NCI-H146 treated with DMSO at 0.1 percent for 48 hours (cell line): ENCODE measurements around the gene EPHB1.

Source experiments
- DNase-seq: peaks from one replicate; lab custom pipeline; 2025; ENCODE audit not compliant: unreplicated experiment; lab: John Stamatoyannopoulos, UW

EPHB1 gene

GRCh38 chr3:134794950-134795745, at the start of gene EPHB1:
Gene EPHB1, plus strand, starts transcription at chr3:134795260.
- peak; percentile 99 for DNase-seq

GRCh38 chr3:134748698-134749097, 46.4 kb upstream of the EPHB1 start:
- no peak for DNase-seq

- DNase-seq, result no peak
Measured at GRCh38 chr3:134749174-134749573, 45.9 kb upstream of the EPHB1 start.

- no peak for DNase-seq
Measured at GRCh38 chr3:134749802-134750553, 45.1 kb upstream of the EPHB1 start.

- no peak for DNase-seq
Measured at GRCh38 chr3:134751831-134752230, 43.2 kb upstream of the EPHB1 start.

DNA sequence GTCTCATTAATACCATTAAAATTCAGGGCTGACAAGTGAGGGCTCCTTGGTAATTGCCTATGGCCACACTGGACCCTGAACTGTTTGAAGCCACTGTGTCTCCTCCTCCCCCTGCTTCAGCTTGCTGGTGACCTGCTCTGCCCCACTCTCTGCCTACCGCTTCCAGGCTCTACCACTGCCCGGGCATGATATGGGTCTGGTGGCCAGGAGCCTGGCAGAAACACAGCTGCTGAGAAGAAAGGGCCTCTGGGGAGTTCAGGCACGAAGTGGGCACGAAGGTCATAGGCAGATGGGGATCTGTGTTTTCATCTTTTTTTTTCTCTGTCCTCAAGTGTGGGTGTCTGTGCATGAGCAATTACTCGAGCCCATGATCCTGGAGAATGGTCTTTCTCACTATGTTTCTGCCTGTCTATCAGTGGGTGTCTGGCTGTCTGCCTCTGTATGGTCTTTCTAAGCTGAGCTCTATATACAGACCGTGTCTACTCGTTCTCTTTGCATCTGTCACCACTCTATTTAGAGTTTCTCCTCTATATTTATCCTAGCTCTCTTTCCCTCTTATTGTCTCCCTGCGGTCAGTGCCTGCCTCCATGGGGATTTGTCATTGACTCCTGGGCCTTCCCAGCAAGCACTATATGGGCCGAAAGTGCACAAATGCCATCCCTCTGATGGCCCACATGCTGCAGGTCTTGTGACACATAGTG, 42.1 kb upstream of the EPHB1 start:
- no peak for DNase-seq

GRCh38 chr3:134753999-134754742, 40.9 kb upstream of the EPHB1 start:
- no peak for DNase-seq

GRCh38 chr3:134754768-134755559, 40.1 kb upstream of the EPHB1 start:
- peak; percentile 49 for DNase-seq

- no peak for DNase-seq
Measured at GRCh38 chr3:134755821-134756220, 39.2 kb upstream of the EPHB1 start.

DNA sequence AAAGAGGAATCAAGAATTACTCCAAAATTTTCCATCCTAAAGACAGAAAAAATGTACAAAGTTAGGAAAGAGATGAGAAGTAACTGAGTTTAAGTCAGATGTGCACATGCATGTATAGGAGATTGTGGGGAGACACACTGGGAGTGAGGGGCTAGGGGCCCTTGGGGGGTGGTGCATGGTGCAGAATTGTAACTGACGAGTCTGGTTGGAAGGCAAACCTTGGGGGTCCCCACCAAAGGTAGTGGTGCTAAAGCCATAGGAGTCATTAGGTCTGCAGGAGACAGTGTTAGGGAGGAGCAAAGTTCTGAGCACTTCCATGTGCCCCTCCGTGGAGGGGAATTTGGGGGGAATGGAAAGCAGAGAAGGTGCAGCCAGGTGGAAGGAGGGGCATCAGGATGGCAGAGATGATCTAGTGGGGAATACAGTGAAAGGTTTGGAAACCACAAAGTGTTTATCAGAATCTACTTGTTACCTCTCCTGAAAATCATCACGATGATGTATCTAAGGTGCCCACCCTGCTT, 37.5 kb upstream of the EPHB1 start:
- DNase-seq, result no peak

DNA sequence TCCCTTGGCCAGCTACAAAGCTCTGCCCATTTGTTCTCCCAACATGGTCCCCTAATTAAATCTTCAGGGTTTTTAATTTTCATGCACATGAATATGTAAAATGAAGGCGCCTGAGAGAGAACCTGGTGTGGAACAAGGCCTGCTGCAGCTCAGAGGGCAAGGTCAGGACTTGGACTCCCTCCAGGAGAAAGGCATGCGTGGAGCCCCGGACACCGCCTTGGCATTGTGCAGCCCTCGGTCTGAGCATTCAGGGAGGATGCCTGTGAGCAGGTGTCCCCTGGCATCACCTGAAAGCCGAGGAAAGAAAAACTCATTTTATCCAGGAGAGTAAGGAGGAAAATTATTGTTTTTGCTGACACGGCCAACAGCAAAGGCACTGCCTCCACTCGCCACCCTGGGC, 33.8 kb upstream of the EPHB1 start:
- DNase-seq, result no peak

- DNase-seq, result no peak
Measured at GRCh38 chr3:134762016-134762415, 33.0 kb upstream of the EPHB1 start.

DNA sequence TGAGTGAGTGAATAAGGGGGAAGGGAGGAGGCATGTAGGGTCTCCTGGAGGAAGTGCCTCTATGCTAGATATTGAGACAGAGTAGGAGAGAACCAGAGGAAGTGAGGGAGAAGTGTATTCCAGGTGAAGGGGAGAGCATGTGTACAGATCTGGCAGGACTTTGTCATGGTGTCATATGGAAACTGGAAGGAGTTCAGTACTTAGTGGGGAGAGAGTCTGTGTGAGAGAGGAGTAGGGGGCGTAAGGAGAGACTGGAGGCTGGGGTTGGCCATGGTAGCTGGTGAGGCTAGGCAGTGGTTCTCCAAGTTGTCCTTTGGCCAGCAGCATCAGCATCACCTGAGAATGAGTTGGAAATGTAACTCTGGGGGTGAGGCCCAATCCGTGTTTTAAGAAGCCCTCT, 29.6 kb upstream of the EPHB1 start:
- DNase-seq, result no peak

- DNase-seq, result no peak
Measured at GRCh38 chr3:134766290-134766689, 28.8 kb upstream of the EPHB1 start.

DNA sequence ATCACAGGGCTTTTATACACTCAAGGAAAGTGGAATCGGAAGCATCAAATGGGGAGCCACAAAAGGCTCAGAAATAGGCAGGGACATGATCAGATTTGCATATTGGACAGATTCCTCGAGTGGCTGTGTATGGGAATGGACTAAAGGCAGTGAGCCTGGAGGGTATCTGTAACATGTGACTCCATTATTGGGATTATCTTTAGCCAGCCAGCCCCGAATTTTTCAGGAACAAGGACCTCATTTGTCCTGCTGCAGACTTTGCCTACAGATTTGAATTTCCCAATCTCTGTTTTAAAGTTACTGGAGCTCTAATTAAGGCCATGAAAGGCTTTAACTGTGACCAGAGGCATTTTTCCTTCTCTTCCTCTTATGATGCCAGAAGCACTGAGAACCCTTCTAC, 26.9 kb upstream of the EPHB1 start:
- DNase-seq, result no peak

GRCh38 chr3:134768837-134769236, 26.2 kb upstream of the EPHB1 start:
- no peak for DNase-seq

GRCh38 chr3:134769287-134769868, 25.7 kb upstream of the EPHB1 start:
- DNase-seq, result no peak

DNA sequence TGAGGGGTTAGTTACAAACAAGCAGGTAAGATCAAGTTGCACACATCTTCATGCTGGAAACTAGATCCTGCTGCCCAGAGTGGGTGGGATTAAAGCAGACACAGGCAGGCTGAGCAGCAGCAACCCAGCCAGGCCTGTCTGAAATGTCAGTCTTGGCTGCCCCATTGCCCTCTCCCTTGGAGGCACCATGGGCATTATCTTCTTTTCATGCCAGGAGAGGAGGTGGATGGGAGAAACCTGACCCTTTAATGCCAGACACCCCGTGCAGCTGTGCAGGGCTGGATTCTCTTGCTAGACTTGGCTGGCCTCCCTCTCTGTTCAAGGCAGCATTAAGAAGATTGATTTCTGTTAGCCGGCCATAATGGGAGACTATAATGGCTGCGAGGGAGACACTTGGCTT, 23.0 kb upstream of the EPHB1 start:
- no peak for DNase-seq

GRCh38 chr3:134772591-134772990, 22.5 kb upstream of the EPHB1 start:
- DNase-seq, result no peak

- DNase-seq, result no peak
Measured at GRCh38 chr3:134775831-134776230, 19.2 kb upstream of the EPHB1 start.
